HepG2 (cell line): ENCODE measurements around the gene SAMD8. TPM values are rescaled to one million over a fixed set of nuclear protein-coding genes. Genes with fewer than 3 reads are reported as not detected.

Experiments
- CAMTA2 ChIP-seq: sonication (generic); formaldehyde crosslinking; IDR thresholded peaks from 2 replicates; pipeline ENCODE4 v1.4.0; 2020; ENCODE audit warnings: mild to moderate bottlenecking, missing genetic modification reagents, borderline replicate concordance
- GFI1 ChIP-seq: sonication (generic); formaldehyde crosslinking; IDR thresholded peaks from 2 replicates; pipeline ENCODE4 v1.5.0; 2020; ENCODE audit warnings: missing genetic modification reagents, mild to moderate bottlenecking, borderline replicate concordance
- HMGXB3 ChIP-seq: sonication (generic); formaldehyde crosslinking; IDR thresholded peaks from 2 replicates; pipeline ENCODE4 v1.4.0; 2020; ENCODE audit warnings: missing genetic modification reagents, borderline replicate concordance
- MED13 ChIP-seq: sonication (generic); formaldehyde crosslinking; IDR thresholded peaks from 2 replicates; pipeline ENCODE4 v1.5.0; 2020; ENCODE audit warnings: missing genetic modification reagents
- RBM22 ChIP-seq: fragments of 200-400 bp; formaldehyde crosslinking; optimal IDR thresholded peaks from 2 replicates; pipeline ENCODE3; 2017; ENCODE audit warnings: mild to moderate bottlenecking, low read length, moderate library complexity
- RCOR2 ChIP-seq: IDR thresholded peaks from 2 replicates; pipeline ENCODE4 v1.6.1; 2016; ENCODE audit warnings: missing biosample characterization, missing genetic modification reagents
- SAFB2 ChIP-seq: sonication (generic); formaldehyde crosslinking; IDR thresholded peaks from 2 replicates; pipeline ENCODE4 v1.5.1; 2020; ENCODE audit warnings: missing genetic modification reagents, low read depth, mild to moderate bottlenecking, borderline replicate concordance
- ZNF407 ChIP-seq: sonication (generic); formaldehyde crosslinking; IDR thresholded peaks from one replicate; pipeline ENCODE4 v1.5.1; 2020; ENCODE audit warnings: mild to moderate bottlenecking, missing genetic modification reagents; ENCODE audit errors: not compliant biosample characterization
- ZNF713 ChIP-seq: sonication (generic); formaldehyde crosslinking; IDR thresholded peaks from 2 replicates; pipeline ENCODE4 v1.4.0; 2020; ENCODE audit warnings: mild to moderate bottlenecking, missing genetic modification reagents
- ZNF746 ChIP-seq: sonication (generic); formaldehyde crosslinking; IDR thresholded peaks from 2 replicates; pipeline ENCODE4 v1.8.0; 2022; ENCODE audit warnings: mild to moderate bottlenecking, missing genetic modification reagents
- ZNF883 ChIP-seq: sonication (generic); formaldehyde crosslinking; IDR thresholded peaks from 2 replicates; pipeline ENCODE4 v1.5.1; 2020; ENCODE audit warnings: mild to moderate bottlenecking, missing genetic modification reagents; ENCODE audit errors: not compliant biosample characterization
- ZSCAN31 ChIP-seq: sonication (generic); formaldehyde crosslinking; IDR thresholded peaks from 2 replicates; pipeline ENCODE4 v1.5.0; 2020; ENCODE audit warnings: low read depth, mild to moderate bottlenecking, missing genetic modification reagents
- polyA plus RNA-seq, 8 experiments: library from polyadenylated mRNA; depleted of rRNA in 3 of 8; stranded (reverse) in 7 of 8; unstranded in 1 of 8; fragments of >200 nt; fragmentation: Illumina TruSeq in 4 of 8; extraction: Trizol in 4 of 8; gene quantifications; 2 replicates each; pipeline versions ENCODE4 v1.2.1 to v1.2.3, GENCODE V29; 2011 to 2016; ENCODE audit warnings: low read depth in 4 of 8, missing spikeins in 1 of 8, mixed read lengths in 1 of 8; ENCODE audit not compliant: insufficient read depth in 1 of 8
- total RNA-seq, 5 experiments: library from RNA; depleted of rRNA; stranded (reverse); fragments of >200 nt; fragmentation: Illumina TruSeq; extraction: Trizol; gene quantifications; 2 replicates each; pipeline ENCODE4 v1.2.3, GENCODE V29; 2016; ENCODE audit warnings: low read depth in 1 of 5
- TF ChIP-seq, protein P1 (sequence below): sonication (generic); formaldehyde crosslinking; IDR thresholded peaks from 2 replicates; pipeline ENCODE4 v1.5.0; 2020; ENCODE audit warnings: mild to moderate bottlenecking, missing genetic modification reagents, borderline replicate concordance

The SAMD8 gene
- total and polyA plus RNA-seq, 2 of the 13 experiments (the other 11 are each of a cell fraction or from before 2014, with no cell fraction given): 10.4 to 13.2 TPM

DNA sequence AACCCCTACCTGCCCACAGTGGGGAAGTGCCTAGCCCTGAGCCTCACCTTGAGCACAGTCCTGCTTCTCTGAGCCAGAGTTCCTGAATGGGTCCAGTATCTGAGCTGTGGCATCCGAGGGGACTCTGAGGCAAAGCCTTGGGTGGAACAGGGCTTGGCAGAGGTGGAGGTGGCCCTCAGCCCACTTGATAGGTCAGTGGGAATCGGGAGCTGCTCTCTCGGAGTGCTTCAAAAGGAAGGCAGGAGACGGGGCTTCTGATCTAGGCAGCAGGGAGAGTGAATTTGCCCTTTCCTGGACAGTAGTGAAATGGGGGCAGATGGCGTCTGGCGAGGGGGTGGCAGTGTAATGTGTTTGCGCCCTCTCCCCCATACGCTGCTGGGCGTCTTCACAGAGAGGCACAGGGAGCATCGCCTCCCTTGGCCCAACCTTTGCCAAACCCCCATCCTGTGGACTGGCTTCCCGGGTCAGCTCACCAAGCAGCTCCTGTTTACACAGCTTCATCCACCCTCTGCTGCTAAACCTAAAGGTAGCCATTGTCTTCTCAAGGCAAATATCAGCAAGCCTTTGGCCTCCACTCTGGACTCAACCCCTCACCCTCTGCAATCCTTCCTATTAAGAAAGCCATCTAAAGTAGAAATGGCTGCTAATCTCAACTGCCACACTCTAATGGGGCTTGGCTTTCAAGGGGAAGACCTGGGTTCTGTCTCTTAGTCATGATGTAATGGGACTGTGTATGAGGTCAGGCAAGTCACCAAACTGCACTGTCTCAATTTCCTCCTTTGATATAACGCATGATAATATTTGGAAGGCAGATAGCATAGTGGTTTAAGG, 78.0 kb downstream of the SAMD8 start (continued):
- TF ChIP-seq ZNF407 (CRISPR knock-in tag) (no peak), RCOR2 (CRISPR knock-in tag) (0 out of 2 replicates have a peak, but pooled peaks have one; percentile 38), RBM22 (peak; percentile 46), CAMTA2 (CRISPR knock-in tag) (no peak), ZNF746 (CRISPR knock-in tag) (no peak), SAFB2 (CRISPR knock-in tag) (no peak), ZSCAN31 (CRISPR knock-in tag) (no peak), GFI1 (0 out of 2 replicates have a peak, but pooled peaks have one; percentile 1), MED13 (CRISPR knock-in tag) (no peak), ZNF883 (CRISPR knock-in tag) (peak; percentile 27), ZNF713 (no peak), HMGXB3 (CRISPR knock-in tag) (no peak)
- TF ChIP-seq, protein P1, sequence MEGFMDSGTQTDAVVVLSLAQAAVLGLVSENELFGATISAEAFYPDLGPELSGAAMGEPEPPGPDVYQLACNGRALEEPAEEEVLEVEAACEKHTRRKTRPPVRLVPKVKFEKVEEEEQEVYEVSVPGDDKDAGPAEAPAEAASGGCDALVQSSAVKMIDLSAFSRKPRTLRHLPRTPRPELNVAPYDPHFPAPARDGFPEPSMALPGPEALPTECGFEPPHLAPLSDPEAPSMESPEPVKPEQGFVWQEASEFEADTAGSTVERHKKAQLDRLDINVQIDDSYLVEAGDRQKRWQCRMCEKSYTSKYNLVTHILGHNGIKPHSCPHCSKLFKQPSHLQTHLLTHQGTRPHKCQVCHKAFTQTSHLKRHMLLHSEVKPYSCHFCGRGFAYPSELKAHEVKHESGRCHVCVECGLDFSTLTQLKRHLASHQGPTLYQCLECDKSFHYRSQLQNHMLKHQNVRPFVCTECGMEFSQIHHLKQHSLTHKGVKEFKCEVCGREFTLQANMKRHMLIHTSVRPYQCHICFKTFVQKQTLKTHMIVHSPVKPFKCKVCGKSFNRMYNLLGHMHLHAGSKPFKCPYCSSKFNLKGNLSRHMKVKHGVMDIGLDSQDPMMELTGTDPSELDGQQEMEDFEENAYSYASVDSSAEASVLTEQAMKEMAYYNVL (CRISPR knock-in tag): no peak; the same call in 1 of the 2 replicates
